Gastroesophageal sphincter (tissue), 3 donors: ENCODE results near the gene COX19.

Experiments used
- CTCF ChIP-seq, 4 experiments: fragments of 200-600 bp in 2 of 4; fragments of 450-650 bp in 2 of 4; sonication (generic) in 1 of 4; IDR thresholded peaks; one replicate each; pipeline ENCODE4 v1.5.1; 2017 to 2019; ENCODE audit warnings: antibody characterized with exemption in 4 of 4, mild to moderate bottlenecking in 2 of 4, moderate library complexity in 2 of 4
- POLR2A ChIP-seq, 2 donors: fragments of 450-650 bp; IDR thresholded peaks; one replicate each; pipeline ENCODE4 v1.6.1; 2017; ENCODE audit warnings: antibody characterized with exemption in 2 of 2, mild to moderate bottlenecking in 2 of 2, moderate library complexity in 1 of 2
- POLR2AphosphoS5 ChIP-seq: sonication (generic); formaldehyde crosslinking; IDR thresholded peaks from one replicate; pipeline ENCODE4 v1.6.1; 2017; ENCODE audit warnings: antibody characterized with exemption

DNA sequence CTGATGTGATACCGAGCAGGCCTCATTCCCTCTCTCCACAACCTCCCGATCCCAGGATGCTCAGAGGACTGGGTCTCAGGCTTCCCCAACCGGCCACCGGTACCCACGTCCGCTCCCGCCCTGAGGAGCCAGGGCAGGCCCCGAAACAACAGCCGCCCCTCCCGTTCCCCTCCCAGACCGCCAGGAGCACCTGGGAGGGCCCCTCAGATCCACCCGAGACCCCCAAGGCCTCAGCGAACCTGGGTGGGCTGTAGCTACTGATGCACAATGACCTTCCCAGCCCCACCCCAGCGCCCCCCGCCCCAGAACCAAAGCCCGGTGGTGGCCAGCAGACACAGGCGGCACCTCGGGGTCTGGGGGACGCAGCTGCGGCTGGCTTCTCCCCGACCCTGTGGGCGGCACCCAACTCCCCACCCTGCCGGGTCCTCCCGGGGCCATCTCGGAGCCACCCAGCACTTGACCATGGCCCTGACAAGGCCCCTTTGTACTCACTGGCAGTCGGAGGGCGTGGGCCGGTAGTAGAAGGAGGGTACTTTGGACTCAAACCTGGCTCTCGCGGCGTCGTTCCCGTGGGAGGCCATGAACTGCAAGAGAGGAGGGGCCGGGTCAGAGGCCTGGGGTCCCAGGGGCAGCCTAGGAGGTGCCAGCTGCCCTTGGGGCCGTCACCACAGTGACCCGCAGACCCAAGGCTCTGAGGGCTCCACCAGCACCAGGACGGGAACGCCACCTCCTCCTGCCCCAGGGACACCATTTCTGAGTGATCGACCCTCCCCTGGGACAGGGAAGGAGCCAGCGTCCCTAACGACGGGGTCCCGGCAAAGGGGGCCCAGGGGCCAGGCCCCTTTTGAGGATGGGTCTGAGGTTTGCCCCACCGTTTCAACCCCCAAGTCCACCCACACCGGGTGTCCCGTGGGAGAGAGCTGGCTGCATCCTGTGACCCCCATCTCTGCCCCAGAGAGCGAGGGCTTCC, 49.0 kb downstream of the COX19 start:
- TF ChIP-seq CTCF (IDR thresholded peaks at IDR 0.05) (no peak), POLR2A (IDR thresholded peaks at IDR 0.05) (no peak), POLR2AphosphoS5 (no peak)
